HCT116 (cell line): ENCODE measurements around the gene ACE. TPM values are rescaled to one million over a fixed set of nuclear protein-coding genes. Genes with fewer than 3 reads are reported as not detected.

Experiments
- ATAC-seq: fragments of 200-7000 bp; cut with Tn5 transposase; 2 replicates; pipeline ENCODE4 v1.9.1; 2020; ENCODE audit warnings: mild to moderate bottlenecking, moderate library complexity
- BruUV-seq: library from RNA; stranded (reverse); fragments of 400-500 nt; replicated peaks from 2 replicates; lab custom pipeline; 2021; lab: Mats Ljungman, UMichigan
- CTCF ChIA-PET: fragments of 300-600 bp; sonication (Branson Sonifier 250); formaldehyde crosslinking; loops from one replicate; lab custom pipeline; 2021; ENCODE audit warnings: antibody characterized with exemption; lab: Charles Lee
- POLR2A ChIA-PET: fragments of 300-600, 350-600 bp; sonication (Branson Sonifier 250); formaldehyde crosslinking; loops from one replicate; lab custom pipeline; 2021; ENCODE audit warnings: antibody characterized with exemption; lab: Charles Lee
- RAD21 ChIA-PET, 2 experiments: fragments of 300-600 bp; sonication (Branson Sonifier 250); formaldehyde crosslinking; loops; one replicate each; lab custom pipeline; 2023; ENCODE audit warnings: low total read pairs in 2 of 2; ENCODE audit not compliant: uncharacterized antibody in 2 of 2, unreplicated experiment in 2 of 2, low non-redundant PET in 1 of 2; lab: Charles Lee
- DNase-seq: peaks from one replicate; pipeline ENCODE4 v3.0.0-alpha.2; 2010; ENCODE audit warnings: low read depth, low spot score
- H2AFZ ChIP-seq: fragments of 200-600 bp; shearing (Covaris generic), sonication (generic); 2 replicates; pipeline ENCODE4 v1.6.1; 2017; ENCODE audit warnings: low read depth, mixed run types, mixed read lengths, antibody characterized with exemption, low read length; ENCODE audit not compliant: poor library complexity, severe bottlenecking
- H3K27ac ChIP-seq: 2 replicates; pipeline ENCODE4 v1.5.1; 2012; ENCODE audit warnings: low read depth, low read length
- H3K27me3 ChIP-seq: fragments of 200-600 bp; sonication (generic); 2 replicates; pipeline ENCODE4 v1.6.1; 2016; ENCODE audit warnings: mixed run types, low read length, mixed read lengths; ENCODE audit not compliant: insufficient read depth
- H3K36me3 ChIP-seq, 2 experiments: fragments of 200-500 bp in 1 of 2; fragments of 200-600 bp in 1 of 2; sonication (Bioruptor generic) in 1 of 2; sonication (generic) in 1 of 2; 2 replicates each; pipeline versions ENCODE4 v1.5.1 to v1.6.1; 2014 to 2016; ENCODE audit warnings: low read length in 2 of 2, inconsistent platforms in 1 of 2, mixed read lengths in 1 of 2, mixed run types in 1 of 2; ENCODE audit not compliant: insufficient read depth in 2 of 2, control insufficient read depth in 1 of 2
- H3K4me1 ChIP-seq, 2 experiments: fragments of 200-600 bp in 1 of 2; sonication (generic) in 1 of 2; 2 replicates each; pipeline versions ENCODE4 v1.5.1 to v1.6.1; 2012 to 2017; ENCODE audit warnings: low read length in 2 of 2, inconsistent platforms in 1 of 2, mild to moderate bottlenecking in 1 of 2, mixed read lengths in 1 of 2, mixed run types in 1 of 2, moderate library complexity in 1 of 2; ENCODE audit not compliant: insufficient read depth in 2 of 2, control insufficient read depth in 1 of 2
- H3K4me2 ChIP-seq: fragments of 200-600 bp; sonication (generic); 2 replicates; pipeline ENCODE4 v1.6.1; 2017; ENCODE audit warnings: mixed run types, low read length, mixed read lengths
- H3K4me3 ChIP-seq, 2 experiments: fragments of 200-600 bp in 1 of 2; sonication (generic) in 1 of 2; replicated peaks in 1 of 2; 2 replicates each; pipeline ENCODE4 v1.5.1; 2011 to 2016; ENCODE audit warnings: low read length in 2 of 2, control low read depth in 1 of 2, low read depth in 1 of 2, mild to moderate bottlenecking in 1 of 2, mixed read lengths in 1 of 2, mixed run types in 1 of 2
- H3K79me2 ChIP-seq: fragments of 200-600 bp; sonication (generic); 2 replicates; pipeline ENCODE4 v1.6.1; 2017; ENCODE audit warnings: mild to moderate bottlenecking, mixed run types, low read length, moderate library complexity, mixed read lengths; ENCODE audit not compliant: insufficient read depth
- H3K9ac ChIP-seq: fragments of 200-600 bp; sonication (generic); 2 replicates; pipeline ENCODE4 v1.6.1; 2016; ENCODE audit warnings: low read length, mixed read lengths
- H3K9me2 ChIP-seq: fragments of 200-600 bp; sonication (generic), shearing (Covaris generic); 2 replicates; pipeline ENCODE4 v1.6.1; 2017; ENCODE audit warnings: mixed run types, mild to moderate bottlenecking, moderate library complexity; ENCODE audit not compliant: insufficient read depth
- H3K9me3 ChIP-seq, 2 experiments: fragments of 200-500 bp in 1 of 2; fragments of 200-600 bp in 1 of 2; sonication (Bioruptor generic) in 1 of 2; sonication (generic) in 1 of 2; 2 replicates each; pipeline ENCODE4 v1.6.1; 2014 to 2017; ENCODE audit warnings: low read length in 2 of 2, mixed read lengths in 2 of 2, inconsistent platforms in 1 of 2, low read depth in 1 of 2, mild to moderate bottlenecking in 1 of 2, mixed run types in 1 of 2, moderate library complexity in 1 of 2; ENCODE audit not compliant: control insufficient read depth in 1 of 2, insufficient read depth in 1 of 2
- H4K20me1 ChIP-seq: fragments of 200-600 bp; sonication (generic), shearing (Covaris generic); 2 replicates; pipeline ENCODE4 v1.6.1; 2017; ENCODE audit warnings: mixed run types, mild to moderate bottlenecking, moderate library complexity; ENCODE audit not compliant: insufficient read depth
- ATF3 ChIP-seq: IDR thresholded peaks from 2 replicates; pipeline ENCODE4 v1.6.1; 2012
- CBX3 ChIP-seq: IDR thresholded peaks from 2 replicates; pipeline ENCODE4 v1.6.1; 2012; ENCODE audit warnings: low read depth
- EGR1 ChIP-seq: IDR thresholded peaks from 2 replicates; pipeline ENCODE4 v1.6.1; 2012; ENCODE audit warnings: low read depth
- ELF1 ChIP-seq: IDR thresholded peaks from 2 replicates; pipeline ENCODE4 v1.6.1; 2012; ENCODE audit warnings: low read depth, borderline replicate concordance
- EZH2phosphoT487 ChIP-seq: fragments of 200-600 bp; IDR thresholded peaks from 2 replicates; pipeline ENCODE4 v1.6.1; 2018; ENCODE audit warnings: antibody characterized with exemption, borderline replicate concordance
- FOSL1 ChIP-seq: IDR thresholded peaks from 2 replicates; pipeline ENCODE4 v1.6.1; 2012; ENCODE audit warnings: low read depth
- JUND ChIP-seq: IDR thresholded peaks from 2 replicates; pipeline ENCODE4 v1.6.1; 2012
- MAX ChIP-seq: IDR thresholded peaks from 2 replicates; pipeline ENCODE4 v1.6.1; 2012
- POLR2AphosphoS5 ChIP-seq: IDR thresholded peaks from 2 replicates; pipeline ENCODE4 v1.6.1; 2011; ENCODE audit warnings: mild to moderate bottlenecking, low read depth, low read length, moderate library complexity
- RAD21 ChIP-seq: IDR thresholded peaks from 2 replicates; pipeline ENCODE4 v1.6.1; 2012; ENCODE audit warnings: low read depth, mild to moderate bottlenecking
- REST ChIP-seq: IDR thresholded peaks from 2 replicates; pipeline ENCODE4 v1.6.1; 2012; ENCODE audit warnings: low read depth
- SIN3A ChIP-seq: IDR thresholded peaks from 2 replicates; pipeline ENCODE4 v1.6.1; 2012; ENCODE audit warnings: low read depth
- SP1 ChIP-seq: IDR thresholded peaks from 2 replicates; pipeline ENCODE4 v1.6.1; 2012; ENCODE audit warnings: low read depth
- SRF ChIP-seq: IDR thresholded peaks from 2 replicates; pipeline ENCODE4 v1.6.1; 2012; ENCODE audit warnings: low read depth
- TCF7L2 ChIP-seq: IDR thresholded peaks from 2 replicates; pipeline ENCODE4 v1.7.0; 2011; ENCODE audit warnings: borderline replicate concordance, inconsistent platforms; ENCODE audit not compliant: insufficient read depth, insufficient read length; ENCODE audit errors: extremely low read depth
- YY1 ChIP-seq: IDR thresholded peaks from 2 replicates; pipeline ENCODE4 v1.6.1; 2011; ENCODE audit warnings: low read length, low read depth, moderate library complexity, mild to moderate bottlenecking; ENCODE audit not compliant: insufficient replicate concordance; ENCODE audit errors: extremely low read depth
- ZBTB33 ChIP-seq: IDR thresholded peaks from 2 replicates; pipeline ENCODE4 v1.6.1; 2011; ENCODE audit warnings: mild to moderate bottlenecking, low read length, moderate library complexity; ENCODE audit not compliant: insufficient replicate concordance; ENCODE audit errors: extremely low read depth
- ZFX ChIP-seq: fragments of 450-650 bp; IDR thresholded peaks from 2 replicates; pipeline ENCODE4 v1.6.1; 2017
- ZNF274 ChIP-seq: fragments of 200-500 bp; sonication (Bioruptor generic); IDR thresholded peaks from 2 replicates; pipeline ENCODE4 v1.6.1; 2014; ENCODE audit warnings: mild to moderate bottlenecking, low read depth, low read length, inconsistent platforms
- intact Hi-C: fragments of 100-400 bp; cut with micrococcal nuclease; formaldehyde crosslinking; loops from 2 replicates; pipeline ENCODE4 v1.10.0; 2022
- total RNA-seq: library from RNA; stranded (reverse); gene quantifications from one replicate; pipeline ENCODE4 v1.2.1, GENCODE V29; 2021; ENCODE audit not compliant: unreplicated experiment

The ACE gene
- total RNA-seq, 1 experiment from 2014 or later, result 7.7 TPM

GRCh38 chr17:63441654-63442053, 35.2 kb upstream of the ACE start:
- Histone ChIP-seq H3K4me1 (peaks cover 17 to 24% of the 10 kb centered on the region in 2 experiments), H3K79me2 (peaks cover 74% of the 10 kb centered on the region), H3K36me3 (no peaks in the 10 kb centered on the region), H3K4me3 (no peak overlapping the region), H3K27me3 (no peaks in the 10 kb centered on the region), H3K9me3 (no peaks in the 10 kb centered on the region), H3K27ac (no peak overlapping the region), H3K9ac (no peak overlapping the region), H2AFZ (no peak overlapping the region), H4K20me1 (no peaks in the 10 kb centered on the region), H3K4me2 (no peak overlapping the region), H3K9me2 (no peaks in the 10 kb centered on the region)
- RAD21 ChIA-PET, result interaction anchor here in 1 of 2 experiments (0.5 kb wide), 1 partner anchor 37 kb away, joined by 3 read pairs; no protein-coding TSS in a partner anchor
- CTCF ChIA-PET, result interaction anchor here (0.6 to 2.8 kb wide), 4 partner anchors 13 to 768 kb away, joined by 3 to 9 read pairs (median 4); no protein-coding TSS in a partner anchor
- ATAC-seq (no peak), DNase-seq (no peak)
- intact Hi-C loops, result no loop called here
- POLR2A ChIA-PET, result no interaction called here
- TF ChIP-seq SP1 (no peak), TCF7L2 (no peak), SRF (no peak), ATF3 (no peak), ZFX (no peak), POLR2AphosphoS5 (no peak), ZBTB33 (no peak), FOSL1 (no peak), RAD21 (no peak), SIN3A (no peak), EZH2phosphoT487 (no peak), YY1 (no peak), ZNF274 (no peak), JUND (no peak), MAX (no peak), CBX3 (no peak), EGR1 (no peak), ELF1 (no peak), REST (no peak)
- no TSS peak for BruUV-seq
